IgD-negative memory B cell (primary cell): ENCODE results near the gene SREBF1. TPM values are rescaled to one million over a fixed set of nuclear protein-coding genes. Genes with fewer than 3 reads are reported as not detected.

Source experiments
- H3K27ac Mint-ChIP-seq, 3 donors: one replicate each; pipeline ENCODE4 v1.8.0; 2020 to 2022; ENCODE audit warnings: mild to moderate bottlenecking in 3 of 3, mixed read lengths in 3 of 3, moderate library complexity in 1 of 3
- H3K27me3 Mint-ChIP-seq: one replicate; pipeline ENCODE4 v1.8.0; 2021; ENCODE audit warnings: mixed read lengths
- H3K36me3 Mint-ChIP-seq: one replicate; pipeline ENCODE4 v1.8.0; 2020; ENCODE audit warnings: mild to moderate bottlenecking, mixed read lengths
- H3K4me1 Mint-ChIP-seq, 3 donors: one replicate each; pipeline ENCODE4 v1.8.0; 2020 to 2022; ENCODE audit warnings: mixed read lengths in 3 of 3, mild to moderate bottlenecking in 1 of 3
- H3K4me3 Mint-ChIP-seq, 4 donors: one replicate each; pipeline ENCODE4 v1.8.0; 2020 to 2022; ENCODE audit warnings: mild to moderate bottlenecking in 4 of 4, mixed read lengths in 4 of 4, moderate library complexity in 3 of 4
- H3K9me3 Mint-ChIP-seq, 3 donors: one replicate each; pipeline ENCODE4 v1.8.0; 2020 to 2021; ENCODE audit warnings: mixed read lengths in 3 of 3, mild to moderate bottlenecking in 1 of 3
- polyA plus RNA-seq: library from polyadenylated mRNA; unstranded; fragments of 300-500 nt; fragmentation: Illumina TruSeq; gene quantifications from one replicate; pipeline ENCODE4 v1.2.3, GENCODE V29; 2021

Gene SREBF1
- polyA plus RNA-seq, 1 donor from 2014 or later, result 9.1 TPM

- no peaks in the 10 kb centered on the region for H3K36me3 Mint-ChIP-seq
- H3K27me3 Mint-ChIP-seq, result no peaks in the 10 kb centered on the region
- H3K9me3 Mint-ChIP-seq, result no peaks in the 10 kb centered on the region
- H3K4me3 Mint-ChIP-seq, result peak overlapping the region in 3 of 4 donors; percentile 20 to 65 (median 23)
- peak overlapping the region in 1 of 3 donors; percentile 68 for H3K27ac Mint-ChIP-seq
- peaks cover 11 to 23% (median 11%) of the 10 kb centered on the region in 3 donors for H3K4me1 Mint-ChIP-seq
Measured at GRCh38 chr17:17826942-17827785, 9.6 kb downstream of the SREBF1 start.

DNA sequence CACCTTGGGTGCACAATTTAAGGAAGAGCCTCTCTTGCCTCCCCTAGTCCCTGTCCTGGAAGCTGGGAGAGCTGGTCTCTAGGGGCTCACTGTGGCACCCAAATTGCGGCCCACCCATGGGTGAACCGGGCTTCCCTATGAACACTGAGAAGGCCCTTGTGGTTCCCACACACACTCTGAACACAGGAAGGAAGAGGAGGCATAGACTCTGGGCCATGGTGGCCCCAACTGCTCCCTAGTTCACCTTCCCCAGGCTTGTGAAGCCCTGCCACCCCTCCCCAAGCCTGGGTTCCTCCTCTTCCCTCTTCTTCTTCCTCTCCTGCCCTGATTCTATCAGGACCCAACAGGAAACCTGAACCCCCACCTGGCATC, 10.5 kb downstream of the SREBF1 start:
- Mint-ChIP-seq H3K27me3 (no peaks in the 10 kb centered on the region), H3K27ac (peak overlapping the region in 2 of 3 donors; percentile 6 to 68), H3K4me3 (peak overlapping the region in 3 of 4 donors; percentile 15 to 77 (median 65)), H3K9me3 (no peaks in the 10 kb centered on the region), H3K4me1 (peaks cover 11 to 23% (median 11%) of the 10 kb centered on the region in 3 donors), H3K36me3 (no peaks in the 10 kb centered on the region)

GRCh38 chr17:17824783-17825614, 11.8 kb downstream of the SREBF1 start:
- Mint-ChIP-seq H3K27me3 (no peaks in the 10 kb centered on the region), H3K27ac (peak overlapping the region in 2 of 3 donors; percentile 1 to 47), H3K36me3 (no peaks in the 10 kb centered on the region), H3K9me3 (no peaks in the 10 kb centered on the region), H3K4me1 (peaks cover 11 to 23% (median 13%) of the 10 kb centered on the region in 3 donors), H3K4me3 (peak overlapping the region; percentile 21 to 92 (median 82))

DNA sequence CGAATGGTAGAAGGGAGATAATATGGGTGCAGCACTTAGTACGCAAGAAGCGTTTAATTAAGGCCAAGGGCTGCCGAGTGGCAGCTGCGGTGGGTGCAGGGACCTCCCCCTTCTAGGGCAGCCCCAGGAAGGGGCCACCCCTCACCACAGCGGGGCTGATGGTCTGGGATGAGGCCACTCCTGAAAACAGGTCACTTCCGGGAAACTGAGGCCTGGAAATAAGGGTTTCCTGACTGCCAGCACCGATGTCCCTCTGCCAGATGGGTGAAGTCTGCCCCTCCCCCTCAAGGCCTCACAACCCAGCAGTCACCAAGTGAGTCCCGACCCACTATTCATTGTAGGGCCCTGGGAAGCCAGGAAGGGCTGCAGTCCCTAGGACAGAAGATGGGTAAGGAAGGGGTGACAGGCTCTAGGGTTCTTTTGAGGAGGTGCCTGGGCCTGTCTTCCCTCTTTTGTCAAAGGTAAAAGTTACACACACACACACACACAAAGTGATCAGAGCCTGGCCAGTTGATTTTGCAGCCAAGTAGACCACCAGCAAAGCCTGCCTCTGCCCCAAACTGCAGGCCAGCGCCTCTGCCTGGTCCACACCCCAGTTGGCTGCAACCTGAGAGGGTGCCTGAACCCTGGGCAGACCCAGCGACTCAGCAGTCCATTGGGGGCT, 12.5 kb downstream of the SREBF1 start:
- Mint-ChIP-seq H3K9me3 (no peaks in the 10 kb centered on the region), H3K36me3 (no peaks in the 10 kb centered on the region), H3K4me3 (peak overlapping the region; percentile 80 to 93 (median 86)), H3K27me3 (no peaks in the 10 kb centered on the region), H3K4me1 (peaks cover 11 to 24% (median 16%) of the 10 kb centered on the region in 3 donors), H3K27ac (peak overlapping the region; percentile 1 to 53 (median 47))

DNA sequence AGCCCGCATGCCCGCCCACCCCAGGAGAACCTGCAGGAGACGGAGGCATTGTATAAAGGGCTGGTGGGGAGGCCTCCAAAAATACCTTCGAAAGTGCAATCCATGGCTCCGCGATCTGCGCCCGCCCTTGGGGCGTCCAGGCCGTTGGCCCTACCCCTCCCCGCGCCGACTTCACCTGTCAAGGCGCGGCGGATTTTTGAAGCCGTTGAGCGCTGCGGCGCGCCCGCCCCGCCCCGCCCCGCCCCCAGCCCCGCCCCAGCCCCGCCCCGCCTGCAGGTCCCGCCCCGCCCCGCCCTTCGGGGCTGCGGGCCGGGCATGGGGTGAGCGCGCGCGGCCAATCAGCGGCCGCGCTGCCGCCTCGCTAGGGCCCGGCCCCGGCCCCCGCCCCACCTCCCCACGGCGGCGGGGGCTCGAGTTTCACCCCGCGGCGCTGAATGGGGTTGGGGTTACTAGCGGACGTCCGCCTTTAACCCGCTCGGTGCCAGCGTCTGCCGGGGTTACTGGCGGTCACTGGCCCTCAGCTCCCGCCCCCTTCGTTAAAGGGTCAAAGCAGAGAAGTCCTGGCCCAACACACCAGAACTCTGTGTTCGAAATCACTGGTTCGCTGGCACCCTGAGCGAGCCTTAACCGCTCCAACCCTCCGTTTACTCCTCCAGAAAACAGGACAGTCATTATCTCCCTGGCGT, 13.2 kb downstream of the SREBF1 start:
- H3K4me3 Mint-ChIP-seq, result peak overlapping the region; percentile 80 to 93 (median 86)
- H3K9me3 Mint-ChIP-seq, result no peaks in the 10 kb centered on the region
- H3K4me1 Mint-ChIP-seq, result peaks cover 11 to 25% (median 16%) of the 10 kb centered on the region in 3 donors
- H3K27ac Mint-ChIP-seq, result peak overlapping the region; percentile 1 to 53 (median 47)
- H3K27me3 Mint-ChIP-seq, result no peaks in the 10 kb centered on the region
- H3K36me3 Mint-ChIP-seq, result peaks cover 2% of the 10 kb centered on the region

- Mint-ChIP-seq H3K36me3 (peaks cover 2% of the 10 kb centered on the region), H3K4me1 (peaks cover 11 to 23% (median 16%) of the 10 kb centered on the region in 3 donors), H3K4me3 (peak overlapping the region in 2 of 4 donors; percentile 45 to 80), H3K9me3 (no peaks in the 10 kb centered on the region), H3K27ac (peak overlapping the region in 2 of 3 donors; percentile 63 to 64), H3K27me3 (no peaks in the 10 kb centered on the region)
Measured at GRCh38 chr17:17822616-17823015, 14.2 kb downstream of the SREBF1 start.

GRCh38 chr17:17822189-17822588, 14.6 kb downstream of the SREBF1 start:
- H3K27me3 Mint-ChIP-seq, result no peaks in the 10 kb centered on the region
- H3K9me3 Mint-ChIP-seq, result no peaks in the 10 kb centered on the region
- H3K4me3 Mint-ChIP-seq, result peak overlapping the region in 1 of 4 donors; percentile 45
- peaks cover 2% of the 10 kb centered on the region for H3K36me3 Mint-ChIP-seq
- peaks cover 11 to 23% (median 16%) of the 10 kb centered on the region in 3 donors for H3K4me1 Mint-ChIP-seq
- H3K27ac Mint-ChIP-seq, result peak overlapping the region in 1 of 3 donors; percentile 64

DNA sequence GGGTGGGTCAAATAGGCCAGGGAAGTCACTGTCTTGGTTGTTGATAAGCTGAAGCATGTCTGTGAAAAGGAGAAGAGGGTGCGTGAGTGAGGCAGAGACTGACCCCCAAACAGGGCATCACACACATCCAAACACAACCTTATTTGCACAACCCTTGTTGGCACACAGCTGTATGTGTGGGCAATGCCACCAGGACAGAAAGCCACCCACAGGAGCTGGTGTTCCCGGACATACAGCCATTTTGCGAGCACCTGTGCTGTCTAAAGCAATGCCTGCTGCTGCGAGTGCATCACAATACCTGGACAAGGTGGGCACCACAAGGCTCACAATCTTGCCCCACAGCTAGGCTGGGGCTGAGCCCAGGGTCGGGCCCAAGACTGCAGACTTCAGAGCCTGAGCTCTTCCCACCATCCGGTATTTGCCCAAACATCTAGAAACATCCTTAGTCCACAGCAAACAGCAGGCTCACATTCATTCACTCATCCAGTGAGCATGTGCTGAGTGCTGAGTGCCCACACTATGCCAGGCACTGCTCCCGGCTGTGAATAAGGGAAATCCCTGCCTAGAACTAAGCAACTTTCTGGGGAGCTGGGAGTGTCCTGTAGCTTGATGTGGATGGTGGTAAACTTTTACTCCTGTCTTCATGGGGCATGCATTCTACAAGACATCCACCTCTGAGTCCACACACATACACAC, 16.2 kb downstream of the SREBF1 start:
- Mint-ChIP-seq H3K9me3 (no peaks in the 10 kb centered on the region), H3K27me3 (no peaks in the 10 kb centered on the region), H3K4me3 (peak overlapping the region in 2 of 4 donors; percentile 29 to 81), H3K4me1 (peaks cover 0 to 20% (median 14%) of the 10 kb centered on the region in 3 donors), H3K27ac (peak overlapping the region in 2 of 3 donors; percentile 39 to 64), H3K36me3 (peaks cover 3% of the 10 kb centered on the region)

DNA sequence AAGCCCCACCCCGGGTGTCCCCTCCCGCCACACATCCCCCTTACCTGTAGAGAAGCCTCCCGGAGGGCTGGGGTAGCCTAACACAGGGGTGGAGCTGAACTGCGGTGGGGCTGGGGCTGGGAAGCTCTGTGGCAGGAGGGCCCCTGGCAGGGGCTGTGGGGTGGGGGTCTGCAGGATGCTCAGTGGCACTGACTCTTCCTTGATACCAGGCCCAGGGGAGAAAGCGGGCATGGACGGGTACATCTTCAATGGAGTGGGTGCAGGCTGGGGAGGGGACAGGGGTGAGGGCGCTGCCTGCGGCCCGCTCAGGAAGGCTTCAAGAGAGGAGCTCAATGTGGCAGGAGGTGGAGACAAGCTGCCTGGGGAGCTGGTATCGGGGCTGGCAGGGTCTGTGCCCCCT, 16.7 kb downstream of the SREBF1 start:
- H3K4me3 Mint-ChIP-seq, result peak overlapping the region in 2 of 4 donors; percentile 29 to 37
- peaks cover 3% of the 10 kb centered on the region for H3K36me3 Mint-ChIP-seq
- H3K27me3 Mint-ChIP-seq, result no peaks in the 10 kb centered on the region
- H3K27ac Mint-ChIP-seq, result peak overlapping the region in 1 of 3 donors; percentile 39
- no peaks in the 10 kb centered on the region for H3K9me3 Mint-ChIP-seq
- H3K4me1 Mint-ChIP-seq, result peaks cover 0 to 18% (median 13%) of the 10 kb centered on the region in 3 donors

GRCh38 chr17:17819561-17819995, 17.2 kb downstream of the SREBF1 start:
- H3K4me3 Mint-ChIP-seq, result peak overlapping the region in 2 of 4 donors; percentile 20 to 37
- no peaks in the 10 kb centered on the region for H3K9me3 Mint-ChIP-seq
- no peak overlapping the region for H3K27ac Mint-ChIP-seq
- H3K36me3 Mint-ChIP-seq, result peaks cover 3% of the 10 kb centered on the region
- peaks cover 0 to 14% (median 8%) of the 10 kb centered on the region in 3 donors for H3K4me1 Mint-ChIP-seq
- no peaks in the 10 kb centered on the region for H3K27me3 Mint-ChIP-seq

- H3K9me3 Mint-ChIP-seq, result no peaks in the 10 kb centered on the region
- H3K36me3 Mint-ChIP-seq, result peaks cover 3% of the 10 kb centered on the region
- peaks cover 0 to 10% (median 6%) of the 10 kb centered on the region in 3 donors for H3K4me1 Mint-ChIP-seq
- H3K4me3 Mint-ChIP-seq, result peak overlapping the region in 1 of 4 donors; percentile 48
- peak overlapping the region in 1 of 3 donors; percentile 52 for H3K27ac Mint-ChIP-seq
- H3K27me3 Mint-ChIP-seq, result no peaks in the 10 kb centered on the region
Measured at GRCh38 chr17:17819111-17819510, 17.7 kb downstream of the SREBF1 start.

DNA sequence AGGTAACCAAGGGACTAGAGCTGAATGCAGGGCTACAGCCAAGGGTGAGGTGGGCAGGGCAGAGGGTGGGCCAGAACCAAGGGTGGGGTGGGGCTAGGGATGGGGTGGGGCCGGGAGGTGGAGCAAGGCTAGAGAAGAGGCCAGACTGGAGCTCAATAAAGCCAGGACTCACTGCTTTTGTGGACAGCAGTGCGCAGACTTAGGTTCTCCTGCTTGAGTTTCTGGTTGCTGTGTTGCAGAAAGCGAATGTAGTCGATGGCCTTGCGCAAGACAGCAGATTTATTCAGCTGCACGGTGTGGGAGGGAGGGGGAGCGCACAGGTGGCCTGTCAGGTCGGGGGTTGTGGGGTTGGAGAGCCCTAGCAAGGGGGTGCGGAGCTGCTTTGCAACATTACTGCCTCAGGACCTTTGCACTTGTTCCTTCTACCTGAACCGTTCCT, 18.7 kb downstream of the SREBF1 start:
- no peaks in the 10 kb centered on the region for H3K27me3 Mint-ChIP-seq
- no peaks in the 10 kb centered on the region for H3K9me3 Mint-ChIP-seq
- H3K27ac Mint-ChIP-seq, result peak overlapping the region in 1 of 3 donors; percentile 52
- peaks cover 0 to 7% (median 6%) of the 10 kb centered on the region in 3 donors for H3K4me1 Mint-ChIP-seq
- H3K36me3 Mint-ChIP-seq, result peaks cover 3% of the 10 kb centered on the region
- no peak overlapping the region for H3K4me3 Mint-ChIP-seq

- Mint-ChIP-seq H3K27ac (no peak overlapping the region), H3K4me1 (peaks cover 0 to 6% (median 4%) of the 10 kb centered on the region in 3 donors), H3K27me3 (no peaks in the 10 kb centered on the region), H3K4me3 (no peak overlapping the region), H3K9me3 (no peaks in the 10 kb centered on the region), H3K36me3 (peaks cover 3% of the 10 kb centered on the region)
Measured at GRCh38 chr17:17817552-17817947, 19.2 kb downstream of the SREBF1 start.
